ENCODE measurements around the gene ERCC1.
A peak's percentile ranks its signal among the peaks of the same experiment; 100 is the strongest.

ERCC1 gene

DNA sequence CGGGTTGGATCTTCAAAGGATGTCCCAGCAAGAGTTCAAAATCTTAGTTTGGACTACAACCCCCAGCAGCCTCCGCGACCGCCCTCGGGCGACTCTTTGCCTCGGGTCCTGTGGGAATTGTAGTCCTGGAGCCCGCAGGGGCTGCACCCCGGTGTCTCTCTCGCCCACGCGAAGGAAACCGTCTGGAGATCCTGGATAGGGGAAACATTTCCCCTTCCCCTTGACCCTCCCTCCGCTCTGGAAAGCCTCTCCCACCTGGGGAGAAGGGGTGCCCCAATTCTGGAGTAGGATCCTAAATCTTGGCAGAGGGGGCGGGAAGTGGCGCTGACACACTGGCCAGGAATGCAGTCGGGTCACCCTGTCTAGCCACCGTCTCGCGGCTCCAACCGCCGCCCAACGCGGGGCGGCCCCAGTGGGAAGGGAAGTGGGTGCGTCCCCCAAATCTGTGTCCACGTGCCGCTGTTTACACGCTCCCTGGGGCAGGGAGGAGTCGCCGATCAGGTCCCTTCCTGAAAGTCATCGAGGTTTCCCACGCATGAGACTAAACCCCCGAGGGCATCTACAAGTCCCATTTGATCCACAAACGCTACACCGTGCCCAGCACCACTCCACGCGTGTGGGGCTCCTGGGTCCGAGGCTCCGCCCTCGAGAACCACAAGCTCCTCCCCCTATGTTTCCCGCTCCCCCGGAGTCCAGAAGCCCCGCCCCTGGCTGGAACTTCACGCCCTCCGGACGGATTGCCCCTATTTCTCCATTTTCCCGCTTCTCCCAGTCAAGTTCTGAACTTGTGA is 18.1 kb downstream of the ERCC1 start:
- DNase-seq (ENCODE audit: low spot score): peak; percentile 93

DNA sequence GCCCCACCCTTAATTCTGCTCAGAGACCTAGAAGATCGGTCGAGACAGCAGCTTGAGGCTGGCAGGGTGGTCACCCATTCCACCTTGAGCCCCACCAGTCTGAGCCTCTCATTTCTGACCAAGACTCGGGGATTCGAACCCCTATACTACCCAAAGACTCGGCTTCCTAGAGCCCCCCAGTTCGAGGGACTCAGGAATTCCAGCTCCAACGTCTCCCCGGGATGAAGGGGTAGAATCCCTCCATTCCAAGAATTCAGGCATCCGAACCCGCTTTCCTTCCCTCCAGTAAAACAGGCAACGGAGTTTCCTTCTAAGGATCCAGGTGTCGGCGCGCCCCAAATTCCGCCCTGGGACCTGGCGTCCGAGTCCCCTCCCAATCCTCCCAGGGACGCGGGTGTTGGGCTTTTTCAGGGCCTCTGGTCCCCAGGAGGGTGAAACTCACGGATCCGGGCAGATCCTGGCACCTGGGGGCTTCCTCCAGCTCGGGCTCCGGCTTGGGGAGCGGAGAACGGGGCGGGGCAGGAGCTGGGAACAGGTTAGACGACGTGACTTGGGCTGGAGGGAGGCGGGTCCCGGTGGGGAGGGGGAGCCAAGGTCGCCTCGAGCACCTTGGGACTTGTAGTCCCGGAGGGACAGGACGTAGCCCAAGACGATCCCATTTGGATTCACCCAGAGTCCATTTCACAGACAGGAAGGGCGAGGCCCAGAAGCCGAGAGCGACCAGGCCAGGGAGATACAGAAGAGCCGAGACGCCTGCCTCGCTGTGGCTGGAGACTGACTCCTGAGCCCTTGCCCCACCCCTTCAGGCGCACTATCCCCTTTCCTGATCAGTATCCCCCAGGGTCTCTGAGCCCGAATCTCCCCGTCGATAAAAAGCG is 18.9 kb downstream of the ERCC1 start, which contains the start of gene PPP1R13L:
PPP1R13L (minus strand) TSS at position 513 of the 878 bp plus-strand sequence. CDS start 6,751 bp downstream, outside the sequence.
- DNase-seq (ENCODE audit: low spot score): peak; percentile 71

DNA sequence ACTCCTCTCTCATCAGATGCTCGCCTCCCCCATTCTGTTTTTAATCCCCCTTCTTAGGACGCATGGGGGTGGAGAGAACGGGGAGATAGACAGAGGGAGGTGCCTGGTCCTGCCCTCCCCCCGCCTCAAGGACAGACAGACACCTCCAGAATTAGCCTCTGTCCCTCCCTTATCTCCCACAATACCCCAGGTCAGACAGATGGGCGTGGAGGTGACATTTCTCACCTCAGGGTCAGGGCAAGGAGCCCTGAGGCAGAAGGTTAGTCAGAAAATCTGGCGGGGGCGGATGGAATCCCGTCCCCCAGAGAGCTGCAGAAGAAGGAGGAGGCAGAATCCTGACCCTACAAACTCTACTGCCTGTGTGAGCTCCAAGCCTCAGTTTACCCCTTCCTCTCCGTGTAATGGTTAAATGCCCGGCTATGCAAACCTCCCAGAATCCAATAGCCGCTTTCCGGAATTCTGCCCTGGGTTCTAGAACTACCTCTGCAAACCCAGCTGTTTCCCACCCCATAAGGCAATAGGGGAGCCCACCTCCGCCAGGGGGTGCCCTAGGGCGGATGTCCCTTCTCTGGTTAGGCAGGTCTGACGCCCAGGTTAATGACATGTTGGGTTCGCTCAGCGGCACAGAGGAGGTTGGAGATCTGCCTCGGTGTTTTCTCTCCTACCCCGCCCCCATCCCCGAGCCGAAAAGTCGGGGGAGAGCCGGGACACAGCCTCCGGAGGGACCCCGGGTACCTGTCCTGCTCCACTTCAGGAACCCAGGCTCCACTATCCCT is 19.7 kb downstream of the ERCC1 start:
- peak; percentile 48 for DNase-seq (ENCODE audit: low spot score)

DNA sequence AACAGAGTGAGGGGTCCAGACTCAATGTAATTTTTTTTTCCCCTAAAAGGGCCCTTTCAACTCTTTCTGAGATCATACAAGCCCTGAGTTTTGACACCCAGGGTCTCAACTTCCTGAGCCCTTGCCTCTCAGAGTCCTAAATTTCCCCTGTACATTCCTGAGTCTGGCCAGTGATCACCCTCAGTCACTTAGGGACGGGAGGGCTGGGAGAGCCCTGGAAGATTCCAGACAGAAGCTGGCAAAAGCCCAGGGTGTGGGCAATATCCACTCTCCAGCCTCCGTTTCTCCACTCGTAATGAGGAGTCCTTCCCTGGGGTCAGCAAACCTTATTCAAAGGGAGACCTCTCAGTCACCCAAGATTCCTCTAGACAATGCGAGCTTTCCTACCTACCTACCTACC is 20.4 kb downstream of the ERCC1 start:
- DNase-seq (ENCODE audit: low spot score): peak; percentile 10

DNA sequence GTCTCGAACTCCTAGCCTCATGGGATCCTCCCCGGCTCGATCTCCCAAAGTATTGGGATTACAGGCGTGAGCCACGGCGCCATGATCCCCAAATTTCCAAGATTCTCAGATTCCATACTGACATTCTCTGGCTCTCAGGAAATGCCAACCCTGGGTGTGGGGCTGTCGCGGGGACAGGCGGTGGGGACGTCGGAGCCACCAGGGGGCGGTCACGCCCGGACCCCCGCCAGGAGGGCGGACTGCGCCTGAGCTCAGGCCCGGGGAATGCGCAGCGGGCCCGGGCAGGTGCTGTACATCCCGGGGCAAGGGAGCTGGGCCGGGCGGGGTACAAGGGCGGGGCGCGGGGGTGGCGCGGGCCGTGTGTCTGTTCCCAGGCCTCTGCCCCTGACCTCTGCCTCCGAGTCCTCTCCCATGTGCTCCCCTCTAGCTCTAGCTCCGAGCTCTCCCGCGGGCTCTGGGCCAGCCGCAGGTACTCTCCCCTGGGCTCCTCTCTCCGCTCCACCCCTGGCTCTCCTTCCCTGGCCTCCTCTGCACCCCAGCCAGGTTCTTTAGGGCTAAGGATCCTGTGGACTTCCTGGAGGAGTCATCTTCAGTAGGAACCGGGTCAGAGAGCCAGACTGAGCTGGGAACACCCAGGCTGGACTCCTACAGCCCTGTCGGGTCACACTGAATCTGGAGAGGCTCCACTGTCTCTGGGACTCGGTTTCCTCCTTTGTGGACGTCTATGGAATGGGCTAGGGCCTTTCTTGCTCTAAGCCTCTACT is 21.2 kb downstream of the ERCC1 start:
- DNase-seq (ENCODE audit: low spot score): peak; percentile 73

DNA sequence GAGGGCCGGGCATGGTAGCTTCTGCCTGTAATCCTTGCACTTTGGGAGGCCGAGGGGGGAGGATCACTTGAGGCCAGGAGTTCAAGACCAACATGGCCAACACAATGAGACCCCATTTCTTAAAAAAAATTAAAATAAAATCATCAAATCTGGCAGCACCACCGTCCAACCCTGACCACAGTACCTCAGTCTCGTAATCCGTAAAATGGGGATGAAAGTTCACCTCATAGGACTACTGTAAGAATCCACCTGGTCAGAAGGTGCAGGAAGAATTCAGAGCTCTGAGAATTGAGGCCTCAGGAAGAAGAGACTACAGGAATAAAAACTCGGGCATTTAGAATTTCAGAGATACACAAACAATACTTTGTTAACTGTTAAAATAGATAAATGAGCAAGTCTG is 21.9 kb downstream of the ERCC1 start:
- DNase-seq (ENCODE audit: low spot score): no peak

DNA sequence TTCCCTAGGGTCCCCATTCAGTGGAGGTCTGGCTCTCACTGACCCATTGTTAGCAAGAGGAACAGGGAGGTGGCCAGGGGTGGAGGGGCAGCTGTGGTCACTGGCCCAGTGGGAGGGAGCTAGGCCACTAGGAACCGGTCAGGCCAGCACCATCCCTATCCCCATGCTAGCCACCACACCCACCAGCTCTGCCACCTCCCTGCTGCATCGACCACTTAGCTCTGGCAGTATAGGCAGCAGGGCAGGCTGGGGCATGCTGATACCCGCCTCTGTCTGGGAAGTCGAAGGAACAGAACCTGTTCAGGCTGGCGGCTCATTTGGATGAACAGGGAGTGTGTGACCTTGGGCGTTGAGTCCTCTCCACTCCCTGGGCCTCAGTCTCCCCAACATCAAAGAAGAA is 23.5 kb downstream of the ERCC1 start:
- DNase-seq (ENCODE audit: low spot score): no peak

DNA sequence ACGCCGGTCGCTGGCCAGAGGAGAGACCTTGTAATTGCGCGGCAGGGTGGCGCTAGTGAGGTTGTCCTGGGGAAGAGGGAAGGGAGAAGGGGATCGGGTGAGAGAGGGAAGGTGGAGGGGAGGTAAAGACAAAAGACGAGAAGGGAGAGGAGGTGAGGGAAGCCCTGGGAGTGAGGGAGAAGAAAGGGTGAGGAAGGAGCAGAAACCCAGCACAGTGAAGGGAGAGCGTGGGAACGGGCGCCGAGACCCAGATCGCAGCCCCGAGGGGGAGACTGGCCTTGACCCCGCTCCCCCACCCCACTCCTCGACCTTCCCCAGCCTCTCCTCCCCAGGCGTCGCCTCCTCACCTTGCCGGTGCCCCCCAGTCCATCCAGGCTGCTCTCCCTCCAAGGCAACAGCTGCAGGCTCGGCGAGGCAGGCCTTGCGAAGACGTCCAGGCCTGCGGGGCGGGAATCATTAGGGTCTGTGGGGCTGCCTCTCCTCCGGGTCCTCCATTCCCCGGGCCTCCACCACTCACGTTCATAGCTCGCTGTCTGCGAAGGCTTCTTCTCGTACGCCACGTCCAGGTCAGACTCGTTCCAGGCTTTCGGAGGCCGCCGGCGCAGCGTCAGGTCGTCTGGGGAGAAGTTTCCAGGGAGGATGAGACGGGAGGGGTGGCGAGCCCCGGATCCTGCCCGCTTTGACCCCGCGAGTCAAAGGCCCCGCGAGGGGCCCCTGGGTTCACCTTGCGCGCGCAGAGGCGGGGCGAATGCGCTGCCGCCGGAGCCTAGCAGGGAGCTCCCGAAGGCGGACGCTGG is 27.7 kb downstream of the ERCC1 start:
- DNase-seq (ENCODE audit: low spot score): peak; percentile 2

DNA sequence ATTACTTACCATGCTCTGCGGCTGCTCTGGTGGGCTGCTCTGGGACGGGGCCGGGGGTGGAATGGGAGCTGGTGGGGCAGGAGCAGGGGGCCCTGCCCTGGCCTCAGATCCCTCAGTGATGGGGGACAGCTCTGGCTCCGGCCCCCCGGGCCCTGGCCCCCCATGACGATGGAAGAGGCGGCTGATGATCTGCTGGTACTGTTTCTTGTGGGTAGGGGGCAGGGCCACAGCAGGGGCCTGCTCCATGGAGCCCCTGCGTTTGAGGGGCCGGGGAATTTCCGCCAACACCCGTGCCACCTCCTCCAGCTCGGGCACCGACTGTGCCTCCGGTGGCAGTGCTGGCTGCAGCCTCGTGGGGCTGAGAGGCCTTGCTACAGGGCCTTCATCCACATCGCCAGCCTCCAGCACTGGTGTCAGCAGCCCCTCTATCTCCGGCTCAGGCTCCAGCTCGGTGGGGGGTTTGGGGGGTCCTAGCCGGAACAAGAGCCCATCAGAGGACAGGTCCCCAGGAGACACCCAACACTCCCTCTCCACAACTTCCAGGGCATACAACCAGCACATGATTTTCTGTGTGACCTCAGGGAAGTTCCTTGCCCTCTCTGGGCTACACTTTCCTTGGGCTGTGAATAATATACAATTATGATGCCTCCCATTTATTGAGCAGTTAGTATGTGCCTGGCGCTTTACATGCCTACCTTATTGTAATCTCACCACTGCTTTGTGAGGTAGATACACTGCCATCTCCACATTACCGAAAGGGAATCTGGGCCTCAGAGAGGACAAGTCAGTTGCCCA is 31.6 kb downstream of the ERCC1 start:
- peak; percentile 2 for DNase-seq (ENCODE audit: low spot score)

DNA sequence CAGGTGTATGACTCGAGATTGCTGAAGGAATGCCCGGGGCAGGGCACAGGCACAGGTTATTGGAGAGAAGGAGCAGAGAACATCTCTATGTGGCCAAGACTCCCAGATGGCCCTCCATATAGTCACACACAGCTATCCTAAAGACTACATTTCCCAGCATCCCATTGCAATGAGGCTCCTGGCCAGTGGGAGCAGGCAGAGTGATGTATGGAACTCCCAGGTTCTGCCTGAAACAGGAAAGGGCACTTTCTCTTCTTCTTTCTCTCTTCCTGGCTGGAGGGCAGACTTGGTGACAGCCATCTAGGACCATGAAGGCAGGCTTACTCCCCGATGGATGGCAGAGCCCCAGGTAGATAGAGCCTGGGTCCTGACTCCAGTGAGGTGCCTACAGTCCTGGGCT is 32.4 kb downstream of the ERCC1 start:
- DNase-seq (ENCODE audit: low spot score): peak; percentile 5

DNA sequence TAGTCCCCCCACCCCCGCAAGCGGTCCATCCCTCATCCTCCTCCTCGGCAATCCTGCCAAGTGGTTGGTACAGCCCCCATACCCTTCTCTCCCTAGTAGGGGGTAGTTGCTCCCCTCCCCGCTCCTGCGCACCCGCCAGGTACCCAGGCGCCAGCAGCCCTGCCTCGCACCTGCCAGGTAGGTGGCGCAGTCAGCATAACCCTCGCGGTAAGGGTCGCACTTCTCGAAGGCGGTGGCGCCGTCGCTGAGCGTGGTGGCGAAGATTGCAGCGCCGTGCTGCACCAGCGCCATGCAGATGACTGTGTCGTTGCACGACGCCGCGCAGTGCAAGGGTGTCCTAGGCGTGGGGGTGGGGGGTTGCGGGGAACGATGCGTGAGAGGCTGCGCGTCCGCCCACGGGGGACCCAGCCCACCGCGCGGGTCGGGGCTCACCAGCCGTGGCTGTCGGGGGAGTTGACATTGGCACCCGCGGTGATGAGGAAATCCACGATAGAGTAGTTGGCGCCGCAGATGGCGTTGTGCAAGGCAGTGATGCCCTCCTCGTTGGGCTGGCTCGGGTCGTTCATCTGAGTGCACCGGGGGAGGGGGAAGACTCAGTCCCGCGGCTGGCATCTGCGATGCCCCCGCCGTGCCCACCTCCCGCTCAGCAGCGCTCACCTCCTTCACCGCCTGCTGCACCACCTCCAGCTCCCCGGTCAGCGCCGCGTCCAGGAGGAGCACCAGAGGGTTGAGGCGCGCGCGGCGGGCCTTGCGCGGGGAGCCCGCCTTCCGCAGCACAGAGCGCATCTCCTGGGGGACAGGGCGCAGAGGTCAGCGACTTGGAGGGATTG is 38.1 kb downstream of the ERCC1 start:
- DNase-seq (ENCODE audit: low spot score): peak; percentile 28

DNA sequence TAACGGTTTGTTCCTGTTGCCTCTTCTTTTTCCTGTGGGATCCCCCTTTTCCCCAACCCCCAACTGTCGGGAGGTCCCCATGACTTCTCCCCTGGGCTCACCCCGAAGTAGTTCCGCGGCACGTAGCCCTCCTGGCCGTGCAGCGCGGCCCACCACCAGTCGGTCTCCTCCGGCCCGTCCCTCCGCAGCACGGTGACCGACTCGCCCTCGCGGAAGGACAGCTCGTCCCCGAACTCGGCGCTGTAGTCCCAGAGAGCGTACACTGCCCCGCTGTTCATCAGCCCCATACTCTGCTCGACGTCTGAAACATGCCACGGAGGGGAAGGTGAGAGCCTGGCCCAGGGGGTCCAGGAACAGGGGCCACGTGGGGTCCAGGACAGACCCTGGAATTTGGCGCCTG is 41.3 kb downstream of the ERCC1 start:
- DNase-seq (ENCODE audit: low spot score): no peak

DNA sequence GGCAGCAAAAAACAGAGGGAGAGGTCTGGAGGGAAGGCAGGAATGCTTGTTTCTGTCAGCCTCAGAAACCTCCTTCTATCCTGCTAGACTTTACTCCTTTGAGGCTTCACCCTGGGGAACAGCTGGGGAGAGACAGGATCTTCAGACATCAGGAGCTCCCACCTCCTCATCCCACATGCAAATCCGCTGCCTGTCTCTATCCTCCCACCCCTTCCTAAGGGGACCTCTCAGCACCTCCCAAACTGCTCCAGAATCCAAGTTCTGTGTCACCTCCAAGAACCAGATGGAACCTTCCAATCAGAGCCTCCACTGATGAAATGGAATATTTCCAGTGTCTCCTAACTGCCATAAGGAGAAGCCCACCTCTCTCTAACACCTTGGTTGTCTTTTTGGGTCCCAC is 43.6 kb downstream of the ERCC1 start:
- no peak for DNase-seq (ENCODE audit: low spot score)

DNA sequence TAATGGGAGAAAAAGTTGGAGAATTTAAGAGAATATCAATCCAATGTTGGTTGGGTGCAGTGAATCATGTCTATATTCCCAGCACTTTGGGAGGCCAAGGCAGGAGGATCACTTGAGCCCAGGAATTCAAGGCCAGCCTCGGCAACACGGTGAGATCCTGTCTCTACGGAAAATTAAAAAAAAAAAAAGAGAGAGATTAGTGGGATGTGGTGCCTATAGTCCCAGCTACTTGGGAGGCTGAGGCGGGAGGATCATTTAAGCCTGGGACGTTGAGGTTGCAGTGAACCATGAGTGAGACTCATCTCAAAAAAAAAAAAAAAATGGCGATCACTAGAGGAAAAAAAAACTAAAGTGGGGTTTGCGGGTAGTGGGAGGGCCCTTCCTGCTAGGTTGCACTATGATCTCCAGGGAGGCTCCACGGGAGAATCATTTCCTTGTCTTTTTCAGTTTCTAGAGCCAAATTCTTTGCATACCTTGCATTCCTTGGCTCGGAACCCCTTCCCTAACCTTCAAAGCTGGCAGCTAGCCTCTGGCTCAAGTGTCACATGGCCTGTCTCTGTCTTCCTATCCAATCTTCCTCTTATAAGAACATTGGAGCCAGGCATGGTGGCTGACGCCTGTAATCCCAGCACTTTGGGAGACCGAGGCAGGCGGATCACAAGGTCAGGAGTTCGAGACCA is 47.5 kb downstream of the ERCC1 start:
- peak; percentile 89 for DNase-seq (ENCODE audit: low spot score)

DNA sequence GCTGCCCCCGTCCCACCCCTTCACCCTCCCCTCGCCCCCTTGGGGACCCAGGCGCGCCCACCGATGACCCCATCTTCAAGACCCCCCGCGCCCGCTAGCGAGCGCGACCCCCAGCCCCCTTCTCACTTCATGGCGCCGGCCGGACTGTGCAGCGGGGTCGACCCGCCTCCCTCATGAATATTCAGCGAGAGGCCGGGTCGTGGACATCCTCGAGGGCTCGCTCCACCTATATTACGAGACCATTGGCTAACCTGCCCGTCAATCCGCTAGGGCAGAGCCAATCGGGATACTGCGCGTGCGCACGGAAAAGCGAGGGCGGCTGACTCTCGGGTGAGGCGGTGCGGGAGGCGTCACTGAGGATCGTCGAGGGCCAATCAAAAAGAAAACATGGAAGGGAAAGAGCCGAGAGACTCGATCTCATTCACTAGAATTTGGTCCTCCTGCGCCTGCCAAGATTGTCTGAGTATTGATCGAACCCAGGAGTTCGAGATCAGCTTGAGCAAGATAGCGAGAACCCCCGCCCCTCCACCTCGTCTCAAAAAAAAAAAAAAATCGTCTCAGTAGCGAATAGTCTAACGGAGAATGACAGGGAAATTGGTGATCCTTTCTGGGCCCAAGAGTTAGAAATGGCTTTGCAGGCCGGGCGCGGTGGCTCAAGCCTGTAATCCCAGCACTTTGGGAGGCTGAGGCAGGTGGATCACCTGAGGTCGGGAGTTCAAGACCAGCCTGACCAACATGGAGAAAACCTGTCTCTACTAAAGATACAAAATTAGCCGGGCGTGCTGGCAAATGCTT is 53.1 kb downstream of the ERCC1 start, which contains the start of gene ERCC2:
ERCC2 (minus strand) TSS at position 164 of the 795 bp plus-strand sequence; CDS start at position 131, 33 bp downstream.
- DNase-seq (ENCODE audit: low spot score): peak; percentile 100

DNA sequence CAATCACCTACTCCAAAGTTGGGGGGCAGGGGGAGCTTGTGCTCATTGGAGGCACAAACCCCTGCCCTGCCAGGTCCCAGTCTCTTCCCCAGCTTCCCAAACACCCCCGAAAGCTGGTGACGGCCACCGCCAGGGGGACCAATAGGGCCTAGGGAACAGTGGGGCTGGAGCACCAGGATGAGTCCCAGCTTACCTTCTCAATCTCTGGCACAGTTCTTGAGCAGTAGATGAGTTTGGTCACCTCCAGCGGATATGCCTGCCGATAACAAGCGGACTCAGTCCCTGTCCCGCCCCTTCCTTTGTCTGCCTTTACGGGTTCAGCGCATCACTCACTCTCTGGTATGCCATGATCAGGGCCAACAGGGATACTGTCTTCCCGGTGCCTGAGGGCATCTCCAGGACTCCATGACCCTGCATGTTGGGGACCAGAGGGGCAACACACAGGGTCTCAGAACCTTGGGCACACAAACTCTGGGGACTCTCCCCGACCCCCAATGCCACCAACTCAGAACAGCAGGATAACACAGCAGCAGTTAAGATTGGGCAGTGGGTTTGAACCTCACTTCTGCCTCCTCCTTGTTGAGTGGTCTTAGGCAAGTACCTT is 54.9 kb downstream of the ERCC1 start:
- peak; percentile 6 for DNase-seq (ENCODE audit: low spot score)

DNA sequence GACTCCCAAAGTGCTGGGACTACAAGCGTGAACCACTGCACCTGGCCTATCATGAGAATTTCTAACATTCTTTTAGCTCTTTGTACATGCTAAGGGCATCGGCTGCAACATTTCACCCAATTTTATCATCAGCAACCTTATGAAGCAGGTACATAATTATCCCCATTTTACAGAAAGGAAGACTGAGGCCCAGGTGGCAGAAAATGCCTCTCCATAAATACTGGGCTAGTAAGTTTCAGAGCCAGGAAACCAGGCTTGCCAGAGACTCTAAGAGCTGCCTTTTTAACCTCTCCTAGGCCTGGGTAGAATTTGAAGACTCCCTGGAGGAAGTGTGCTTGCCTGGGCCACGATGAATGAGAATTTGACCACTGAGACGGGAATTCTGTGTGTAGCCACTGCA is 55.6 kb downstream of the ERCC1 start:
- no peak for DNase-seq (ENCODE audit: low spot score)

Measured in AG20443 (cell line).